Measurements from ENCODE around the gene ZNF226.
A peak's percentile ranks its signal among the peaks of the same experiment; 100 is the strongest.
"Not testable (repeated sequence)": the region's sequence is repeated elsewhere in the genome, so short reads cannot be mapped to it uniquely, and the experiment has no call there.

ZNF226 gene

DNA sequence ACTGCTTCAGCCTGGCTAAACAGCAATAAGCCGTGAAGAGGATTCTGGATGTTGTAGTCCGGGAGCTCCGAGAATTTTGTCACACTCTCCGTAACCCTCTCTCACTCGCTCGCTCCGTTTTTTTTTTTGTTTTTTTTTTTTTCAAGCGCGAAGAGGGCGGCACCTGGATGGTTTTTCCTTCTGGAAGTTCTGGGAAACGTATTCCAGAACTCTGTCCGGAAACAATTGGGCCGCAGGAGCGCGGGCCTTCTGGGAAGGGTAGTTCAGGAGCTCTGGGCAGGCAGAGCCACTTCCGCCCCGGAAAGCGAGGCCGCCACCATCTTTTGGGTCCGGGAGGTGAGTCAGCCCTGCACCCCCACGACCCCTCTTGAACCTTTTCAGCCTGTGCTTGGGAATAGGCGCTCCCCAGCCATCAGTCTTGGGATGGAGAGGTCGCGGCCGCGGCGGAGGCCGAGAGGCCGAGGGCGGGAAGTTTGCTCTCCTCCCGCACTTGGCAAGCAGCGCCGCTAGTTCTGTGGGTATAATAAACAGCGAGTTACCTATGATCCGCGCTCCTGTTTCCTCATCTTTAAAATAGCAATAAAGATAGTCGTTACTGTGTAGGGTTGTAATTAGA, 47.5 kb downstream of the ZNF226 start, which contains the start of gene ZNF227:
Gene ZNF227 (plus strand): TSS at position 283 of the 616 bp plus-strand sequence. CDS start 5,261 bp downstream, outside the sequence.
- DNase-seq (ENCODE audit: low spot score) = peak; percentile 98

DNA sequence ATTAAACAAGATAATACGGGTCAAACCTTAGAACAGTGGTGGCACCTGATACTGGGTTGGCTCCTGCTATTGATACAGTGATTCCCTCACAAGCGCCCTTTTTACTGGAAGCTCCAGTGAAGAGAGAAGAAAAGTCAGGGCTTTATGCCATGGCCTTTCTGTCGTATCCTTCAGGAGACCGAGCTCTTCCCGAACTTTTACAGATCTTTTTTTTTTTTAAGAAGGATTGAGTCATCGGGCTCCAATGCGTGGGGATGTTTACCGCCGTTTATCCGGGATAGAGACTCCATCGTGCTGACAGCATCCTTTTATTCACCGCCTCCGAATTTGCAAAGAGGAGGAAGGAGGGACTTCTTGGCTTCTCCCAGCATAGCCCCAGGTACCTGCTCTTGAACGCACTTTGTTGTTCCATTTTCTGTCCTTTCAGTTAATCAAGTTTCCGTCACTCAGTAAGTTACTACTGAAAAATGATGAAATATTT, 48.0 kb downstream of the ZNF226 start:
- peak; percentile 65 for DNase-seq (ENCODE audit: low spot score)

- DNase-seq (ENCODE audit: low spot score) = not testable (repeated sequence)
Measured at GRCh38 chr19:44219926-44220325, 55.0 kb downstream of the ZNF226 start.

- not testable (repeated sequence) for DNase-seq (ENCODE audit: low spot score)
Measured at GRCh38 chr19:44220761-44221160, 55.9 kb downstream of the ZNF226 start.

DNA sequence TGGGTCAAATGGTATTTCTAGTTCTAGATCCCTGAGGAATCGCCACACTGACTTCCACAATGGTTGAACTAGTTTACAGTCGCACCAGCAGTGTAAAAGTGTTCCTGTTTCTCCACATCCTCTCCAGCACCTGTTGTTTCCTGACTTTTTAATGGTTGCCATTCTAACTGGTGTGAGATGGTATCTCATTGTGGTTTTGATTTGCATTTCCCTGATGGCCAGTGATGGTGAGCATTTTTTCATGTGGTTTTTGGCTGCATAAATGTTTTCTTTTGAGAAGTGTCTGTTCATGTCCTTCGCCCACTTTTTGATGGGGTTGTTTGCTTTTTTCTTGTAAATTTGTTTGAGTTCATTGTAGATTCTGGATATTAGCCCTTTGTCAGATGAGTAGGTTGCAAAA, 56.4 kb downstream of the ZNF226 start:
- DNase-seq (ENCODE audit: low spot score) = not testable (repeated sequence)
